HEK293 (cell line): ENCODE data around the gene ARHGAP26.

ENCODE experiments used
- CTCF ChIP-seq: fragments of 450-650 bp; formaldehyde crosslinking; IDR thresholded peaks from 2 replicates; pipeline ENCODE4 v1.5.1; 2016; ENCODE audit warnings: missing biosample characterization, missing genetic modification characterization
- TF ChIP-seq, protein P1 (sequence below): fragments of 450-650 bp; formaldehyde crosslinking; IDR thresholded peaks from 2 replicates; pipeline ENCODE4 v1.5.1; 2017; ENCODE audit warnings: missing biosample characterization, mild to moderate bottlenecking, missing genetic modification characterization, moderate library complexity
- TF ChIP-seq, protein P2 (sequence below): fragments of 450-650 bp; formaldehyde crosslinking; IDR thresholded peaks from 2 replicates; pipeline ENCODE4 v1.5.1; 2016; ENCODE audit warnings: missing biosample characterization, missing genetic modification characterization

DNA sequence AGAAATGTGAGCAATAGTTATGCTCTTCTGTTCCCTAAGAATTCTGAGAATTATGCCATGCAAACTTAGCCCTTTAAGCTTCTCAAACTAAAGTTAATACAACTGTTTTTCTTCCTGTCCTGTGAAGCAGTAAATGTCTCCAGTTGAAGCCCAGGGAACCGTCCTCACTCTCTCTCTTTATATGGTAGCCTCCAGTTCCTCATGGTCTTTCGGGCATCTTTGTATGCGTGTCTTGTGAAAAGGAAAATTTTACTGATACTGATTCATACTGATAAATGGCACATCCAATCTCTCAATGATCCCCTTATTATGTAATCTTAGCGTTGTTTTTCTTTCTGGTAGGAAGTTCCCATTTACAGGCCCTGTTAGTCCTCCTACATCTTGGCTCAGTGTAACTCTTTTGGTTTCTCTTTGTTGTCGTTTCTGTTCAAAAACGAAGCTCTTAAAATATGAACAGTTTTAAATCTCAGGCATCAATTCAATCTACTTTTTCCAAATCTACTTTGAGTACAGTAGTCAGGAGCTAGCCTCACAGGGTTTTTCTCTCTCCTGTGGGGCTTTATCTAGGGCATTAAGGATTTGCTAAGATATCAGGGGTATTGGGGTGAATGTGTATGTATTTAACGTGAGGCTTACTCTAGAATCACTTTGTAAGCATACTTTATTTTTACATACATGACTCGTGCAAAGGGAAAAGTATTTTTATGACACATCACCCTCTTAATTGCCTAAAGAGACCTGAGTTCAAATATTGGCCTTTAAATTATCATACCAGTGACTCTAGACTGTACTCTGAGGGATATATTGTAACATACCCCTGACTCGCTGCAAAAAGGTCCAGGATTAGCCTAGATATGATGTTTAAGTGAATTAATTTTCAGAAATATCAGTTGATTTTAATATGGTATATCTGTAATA, 375.3 kb downstream of the ARHGAP26 start:
- TF ChIP-seq CTCF (tag by site-specific recombination), result no peak
- TF ChIP-seq, protein P1, sequence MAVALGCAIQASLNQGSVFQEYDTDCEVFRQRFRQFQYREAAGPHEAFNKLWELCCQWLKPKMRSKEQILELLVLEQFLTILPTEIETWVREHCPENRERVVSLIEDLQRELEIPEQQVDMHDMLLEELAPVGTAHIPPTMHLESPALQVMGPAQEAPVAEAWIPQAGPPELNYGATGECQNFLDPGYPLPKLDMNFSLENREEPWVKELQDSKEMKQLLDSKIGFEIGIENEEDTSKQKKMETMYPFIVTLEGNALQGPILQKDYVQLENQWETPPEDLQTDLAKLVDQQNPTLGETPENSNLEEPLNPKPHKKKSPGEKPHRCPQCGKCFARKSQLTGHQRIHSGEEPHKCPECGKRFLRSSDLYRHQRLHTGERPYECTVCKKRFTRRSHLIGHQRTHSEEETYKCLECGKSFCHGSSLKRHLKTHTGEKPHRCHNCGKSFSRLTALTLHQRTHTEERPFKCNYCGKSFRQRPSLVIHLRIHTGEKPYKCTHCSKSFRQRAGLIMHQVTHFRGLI (tag by site-specific recombination), result no peak
- TF ChIP-seq, protein P2, sequence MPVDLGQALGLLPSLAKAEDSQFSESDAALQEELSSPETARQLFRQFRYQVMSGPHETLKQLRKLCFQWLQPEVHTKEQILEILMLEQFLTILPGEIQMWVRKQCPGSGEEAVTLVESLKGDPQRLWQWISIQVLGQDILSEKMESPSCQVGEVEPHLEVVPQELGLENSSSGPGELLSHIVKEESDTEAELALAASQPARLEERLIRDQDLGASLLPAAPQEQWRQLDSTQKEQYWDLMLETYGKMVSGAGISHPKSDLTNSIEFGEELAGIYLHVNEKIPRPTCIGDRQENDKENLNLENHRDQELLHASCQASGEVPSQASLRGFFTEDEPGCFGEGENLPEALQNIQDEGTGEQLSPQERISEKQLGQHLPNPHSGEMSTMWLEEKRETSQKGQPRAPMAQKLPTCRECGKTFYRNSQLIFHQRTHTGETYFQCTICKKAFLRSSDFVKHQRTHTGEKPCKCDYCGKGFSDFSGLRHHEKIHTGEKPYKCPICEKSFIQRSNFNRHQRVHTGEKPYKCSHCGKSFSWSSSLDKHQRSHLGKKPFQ (tag by site-specific recombination), result no peak
